SU-DHL-6 (cell line): ENCODE data around the gene ZNF112.

Source experiments
- H2AFZ ChIP-seq: fragments of 200-600 bp; sonication (generic); 2 replicates; pipeline ENCODE4 v1.6.1; 2014; ENCODE audit warnings: low read depth, mild to moderate bottlenecking, moderate library complexity, mixed read lengths, antibody characterized with exemption, low read length; ENCODE audit not compliant: severe bottlenecking
- H3F3A ChIP-seq: fragments of 200-600 bp; shearing (Covaris generic); 2 replicates; pipeline ENCODE4 v1.6.0; 2016; ENCODE audit warnings: antibody characterized with exemption, mild to moderate bottlenecking; ENCODE audit not compliant: insufficient read depth
- H3K27ac ChIP-seq: fragments of 200-600 bp; sonication (generic); 2 replicates; pipeline ENCODE4 v1.5.1; 2016; ENCODE audit warnings: low read depth, mild to moderate bottlenecking, low read length, moderate library complexity, mixed read lengths
- H3K27me3 ChIP-seq: fragments of 200-600 bp; sonication (generic), shearing (Covaris generic); 2 replicates; pipeline ENCODE4 v1.6.0; 2014; ENCODE audit warnings: mild to moderate bottlenecking, low read length
- H3K36me3 ChIP-seq: fragments of 200-600 bp; sonication (generic); 2 replicates; pipeline ENCODE4 v1.6.1; 2014; ENCODE audit warnings: mild to moderate bottlenecking, low read length, mixed read lengths
- H3K4me2 ChIP-seq: fragments of 300-600, 200-600 bp; shearing (Covaris generic), sonication (generic); 2 replicates; pipeline ENCODE4 v1.6.0; 2014; ENCODE audit warnings: low read length, low read depth, mild to moderate bottlenecking; ENCODE audit not compliant: poor library complexity, severe bottlenecking
- H3K4me3 ChIP-seq: fragments of 200-600 bp; sonication (generic); 2 replicates; pipeline ENCODE4 v1.5.1; 2014; ENCODE audit warnings: antibody characterized with exemption, low read length, mild to moderate bottlenecking, mixed read lengths; ENCODE audit not compliant: insufficient read depth, poor library complexity, severe bottlenecking
- H3K79me2 ChIP-seq: fragments of 200-600 bp; sonication (generic); 2 replicates; pipeline ENCODE4 v1.6.1; 2014; ENCODE audit warnings: mild to moderate bottlenecking, low read length, moderate library complexity; ENCODE audit not compliant: insufficient read depth
- H3K9ac ChIP-seq: fragments of 200-600 bp; sonication (generic); 2 replicates; pipeline ENCODE4 v1.7.0; 2014; ENCODE audit warnings: mild to moderate bottlenecking, low read length
- H3K9me2 ChIP-seq: fragments of 200-600 bp; sonication (generic); replicated peaks from 2 replicates; pipeline ENCODE4 v1.6.1; 2014; ENCODE audit warnings: low read length; ENCODE audit not compliant: insufficient read depth
- H3K9me3 ChIP-seq: fragments of 200-600 bp; sonication (generic); 2 replicates; pipeline ENCODE4 v1.6.1; 2014; ENCODE audit warnings: low read length, mixed read lengths; ENCODE audit not compliant: insufficient read depth
- H4K20me1 ChIP-seq: fragments of 200-600 bp; sonication (generic); 2 replicates; pipeline ENCODE4 v1.6.1; 2014; ENCODE audit warnings: low read depth, mild to moderate bottlenecking, antibody characterized with exemption, low read length, moderate library complexity, mixed read lengths
- CTCF ChIP-seq: fragments of 200-600 bp; sonication (generic); IDR thresholded peaks from one replicate; pipeline ENCODE4 v1.5.1; 2017; ENCODE audit warnings: antibody characterized with exemption, mild to moderate bottlenecking, low read length, moderate library complexity; ENCODE audit not compliant: insufficient read depth, poor library complexity, severe bottlenecking
- EZH2phosphoT487 ChIP-seq: fragments of 200-600 bp; sonication (generic), shearing (Covaris generic); conservative IDR thresholded peaks from 2 replicates; pipeline ENCODE4 v1.6.1; 2018; ENCODE audit warnings: mild to moderate bottlenecking, antibody characterized with exemption, low read length, moderate library complexity, mixed read lengths

Gene ZNF112

GRCh38 chr19:44304659-44305193, 51.8 kb downstream of the ZNF112 start, which contains the start of gene ZNF235:
TSS of gene ZNF235 (minus strand) at chr19:44305025. CDS start at chr19:44303404, 1,621 bp downstream.
- H3K4me2 ChIP-seq = peak within 1 kb of the TSS; percentile 78

GRCh38 chr19:44303976-44304568, 52.4 kb downstream of the ZNF112 start:
- H3K36me3 ChIP-seq = peaks cover 5% of the 10 kb centered on the region; the same call in 1 of the 2 replicates
- H3K9me3 ChIP-seq = no peaks in the 10 kb centered on the region
- H3K4me2 ChIP-seq = peak overlapping the region; percentile 78
- peaks cover 8% of the 10 kb centered on the region; the same call in 1 of the 2 replicates for H3K79me2 ChIP-seq
- H3K9me2 ChIP-seq = no peaks in the 10 kb centered on the region
- peak overlapping the region; percentile 90 for H2AFZ ChIP-seq
- H3K27ac ChIP-seq = no peak overlapping the region
- H4K20me1 ChIP-seq = no peaks in the 10 kb centered on the region
- H3F3A ChIP-seq = no peaks in the 10 kb centered on the region
- TF ChIP-seq EZH2phosphoT487 = no peak
- TF ChIP-seq CTCF = no peak
- no peaks in the 10 kb centered on the region for H3K27me3 ChIP-seq
- peak overlapping the region; percentile 70 for H3K4me3 ChIP-seq
- peak overlapping the region; percentile 75 for H3K9ac ChIP-seq

More at GRCh38 chr19:44304659-44305193, 51.8 kb downstream of the ZNF112 start, which contains the start of gene ZNF235:
- Histone ChIP-seq H2AFZ (peak within 1 kb of the TSS; percentile 90), H4K20me1 (no peaks in the 10 kb centered on the region), H3K27me3 (no peaks in the 10 kb centered on the region), H3K9me3 (no peaks in the 10 kb centered on the region), H3K4me3 (peak within 1 kb of the TSS; percentile 70), H3K9me2 (no peaks in the 10 kb centered on the region), H3K9ac (peak within 1 kb of the TSS; percentile 75), H3F3A (no peaks in the 10 kb centered on the region), H3K27ac (no peak within 1 kb of the TSS), H3K79me2 (peaks cover 8% of the 10 kb centered on the region; the same call in 1 of the 2 replicates), H3K36me3 (peaks cover 5% of the 10 kb centered on the region; the same call in 1 of the 2 replicates)
- TF ChIP-seq EZH2phosphoT487 (no peak), CTCF (no peak)

- TF ChIP-seq EZH2phosphoT487 = no peak
- TF ChIP-seq CTCF = no peak
- Histone ChIP-seq H3K79me2 (peaks cover 8% of the 10 kb centered on the region; the same call in 1 of the 2 replicates), H3K27me3 (no peaks in the 10 kb centered on the region), H4K20me1 (no peaks in the 10 kb centered on the region), H3K4me3 (no peak overlapping the region), H3F3A (no peaks in the 10 kb centered on the region), H3K36me3 (peaks cover 10% of the 10 kb centered on the region; the same call in 1 of the 2 replicates), H3K9ac (no peak overlapping the region), H3K4me2 (peak overlapping the region; percentile 78), H2AFZ (no peak overlapping the region), H3K27ac (no peak overlapping the region), H3K9me3 (no peaks in the 10 kb centered on the region), H3K9me2 (no peaks in the 10 kb centered on the region)
Measured at GRCh38 chr19:44303320-44303719, 53.2 kb downstream of the ZNF112 start.
